Psoas muscle (tissue), 8 donors: ENCODE measurements around the gene CKAP5. TPM values are rescaled to one million over a fixed set of nuclear protein-coding genes. Genes with fewer than 3 reads are reported as not detected.

Source experiments
- ATAC-seq, 4 donors: fragments of 200-7000 bp; cut with Tn5 transposase; one replicate each; pipeline ENCODE4 v1.9.1; 2020; ENCODE audit warnings: moderate library complexity in 3 of 4, mild to moderate bottlenecking in 2 of 4
- DNase-seq, 2 donors: peaks; one replicate each; pipeline ENCODE4 v3.0.0-alpha.2; 2020
- H3K27ac ChIP-seq: fragments of 200-600 bp; one replicate; pipeline ENCODE4 v1.8.0; 2022
- H3K27me3 ChIP-seq, 3 donors: fragments of 200-600 bp in 1 of 3; one replicate each; pipeline versions ENCODE4 v1.6.1 to v1.8.0; 2013 to 2022; ENCODE audit warnings: low read length in 2 of 3, mild to moderate bottlenecking in 2 of 3, moderate library complexity in 1 of 3; ENCODE audit not compliant: insufficient read depth in 3 of 3
- H3K36me3 ChIP-seq, 2 donors: fragments of 200-600 bp in 1 of 2; one replicate each; pipeline versions ENCODE4 v1.6.1 to v1.8.0; 2013 to 2022; ENCODE audit warnings: low read depth in 1 of 2, mild to moderate bottlenecking in 1 of 2, moderate library complexity in 1 of 2; ENCODE audit not compliant: insufficient read depth in 1 of 2
- H3K4me1 ChIP-seq: fragments of 200-600 bp; one replicate; pipeline ENCODE4 v1.8.0; 2022
- H3K4me3 ChIP-seq: fragments of 200-600 bp; one replicate; pipeline ENCODE4 v1.8.0; 2022; ENCODE audit warnings: mild to moderate bottlenecking
- H3K9me3 ChIP-seq: fragments of 200-600 bp; one replicate; pipeline ENCODE4 v1.8.0; 2022
- WGBS, 3 donors: extraction: QIAGEN DNeasy Blood & Tissue Kit; methylation state at CpG; one replicate each; pipeline versions ENCODE4 v1.1.6 to v1.1.7; 2013; 5-methylcytosine and 5-hydroxymethylcytosine counted together
- intact Hi-C, 2 donors: fragments of 100-400 bp; cut with DNase I; formaldehyde crosslinking; loops; one replicate each; pipeline versions ENCODE4 v1.11.0 to v1.14.2; 2022
- polyA plus RNA-seq, 3 donors: library from polyadenylated mRNA; stranded (reverse); fragments of 200-250 nt; gene quantifications; one replicate each; pipeline ENCODE4 v1.2.3, GENCODE V29; 2013
- total RNA-seq, 4 donors: library from RNA; stranded (reverse); fragmentation: NEBNext Ultra II Directional in 2 of 4; extraction: Animal tissue kit (Norgen Biotek cat#: 25700) in 2 of 4; gene quantifications; one replicate each; pipeline versions ENCODE4 v1.2.1 to v1.2.4, GENCODE V29; 2021 to 2023
- TF ChIP-seq, protein P1 (sequence below): fragments of 200-600 bp; IDR thresholded peaks from one replicate; pipeline ENCODE4 v1.8.0; 2022; ENCODE audit warnings: antibody characterized with exemption
- donor health status: healthy with polysubstance abuse.
- donor health status: DM: no; HTN: no; CAD: no; lungs with moderate emphysema.
- donor health status: Bipolar disorder and iron deficiency.
- donor health status: healthy.
- donor health status: DM: yes; HTN: yes; CAD: no.
- donor health status: DM: no; HTN: no; CAD: no.
- donor health status: DM: no; HTN: no; CAD: no.
- donor health status: DM: yes; HTN: yes; CAD: no.

The CKAP5 gene
- total and polyA plus RNA-seq, 7 donors: 21.0 to 160 (median 86.4) TPM

- Histone ChIP-seq H3K27me3 (no peaks in the 10 kb centered on the region), H3K4me1 (no peaks in the 10 kb centered on the region), H3K27ac (no peak overlapping the region), H3K36me3 (no peaks in the 10 kb centered on the region), H3K9me3 (no peaks in the 10 kb centered on the region), H3K4me3 (no peak overlapping the region)
- no peak for DNase-seq
- TF ChIP-seq, protein P1, sequence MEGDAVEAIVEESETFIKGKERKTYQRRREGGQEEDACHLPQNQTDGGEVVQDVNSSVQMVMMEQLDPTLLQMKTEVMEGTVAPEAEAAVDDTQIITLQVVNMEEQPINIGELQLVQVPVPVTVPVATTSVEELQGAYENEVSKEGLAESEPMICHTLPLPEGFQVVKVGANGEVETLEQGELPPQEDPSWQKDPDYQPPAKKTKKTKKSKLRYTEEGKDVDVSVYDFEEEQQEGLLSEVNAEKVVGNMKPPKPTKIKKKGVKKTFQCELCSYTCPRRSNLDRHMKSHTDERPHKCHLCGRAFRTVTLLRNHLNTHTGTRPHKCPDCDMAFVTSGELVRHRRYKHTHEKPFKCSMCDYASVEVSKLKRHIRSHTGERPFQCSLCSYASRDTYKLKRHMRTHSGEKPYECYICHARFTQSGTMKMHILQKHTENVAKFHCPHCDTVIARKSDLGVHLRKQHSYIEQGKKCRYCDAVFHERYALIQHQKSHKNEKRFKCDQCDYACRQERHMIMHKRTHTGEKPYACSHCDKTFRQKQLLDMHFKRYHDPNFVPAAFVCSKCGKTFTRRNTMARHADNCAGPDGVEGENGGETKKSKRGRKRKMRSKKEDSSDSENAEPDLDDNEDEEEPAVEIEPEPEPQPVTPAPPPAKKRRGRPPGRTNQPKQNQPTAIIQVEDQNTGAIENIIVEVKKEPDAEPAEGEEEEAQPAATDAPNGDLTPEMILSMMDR: no peak
- intact Hi-C loops: no loop called here
- no peak for ATAC-seq
- 50 to 53% (median 52%) methylated on average over 8 of the region's 8 CpGs for WGBS, 3 donors
These were observed 122.0 kb downstream of the CKAP5 start for GRCh38 chr11:46724088-46724487.

DNA sequence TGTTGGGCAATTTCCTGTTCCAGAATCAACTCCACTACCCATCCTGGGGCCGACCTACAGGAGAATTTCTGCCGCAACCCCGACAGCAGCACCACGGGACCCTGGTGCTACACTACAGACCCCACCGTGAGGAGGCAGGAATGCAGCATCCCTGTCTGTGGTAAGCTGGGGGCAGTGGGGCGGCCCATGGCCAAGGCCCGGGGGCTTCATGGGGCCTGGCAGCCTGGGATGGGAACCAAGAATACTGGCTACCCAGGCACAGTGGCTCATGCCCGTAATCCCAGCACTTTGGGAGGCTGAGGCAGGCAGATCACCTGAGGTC lies 122.8 kb downstream of the CKAP5 start:
- Histone ChIP-seq H3K27ac (no peak overlapping the region), H3K4me1 (no peaks in the 10 kb centered on the region), H3K4me3 (no peak overlapping the region), H3K9me3 (no peaks in the 10 kb centered on the region), H3K27me3 (no peaks in the 10 kb centered on the region), H3K36me3 (no peaks in the 10 kb centered on the region)
- intact Hi-C loops: no loop called here
- TF ChIP-seq, protein P1: no peak
- 84 to 92% (median 86%) methylated on average over 8 of the region's 8 CpGs for WGBS, 3 donors
- ATAC-seq: no peak
- DNase-seq: no peak

DNA sequence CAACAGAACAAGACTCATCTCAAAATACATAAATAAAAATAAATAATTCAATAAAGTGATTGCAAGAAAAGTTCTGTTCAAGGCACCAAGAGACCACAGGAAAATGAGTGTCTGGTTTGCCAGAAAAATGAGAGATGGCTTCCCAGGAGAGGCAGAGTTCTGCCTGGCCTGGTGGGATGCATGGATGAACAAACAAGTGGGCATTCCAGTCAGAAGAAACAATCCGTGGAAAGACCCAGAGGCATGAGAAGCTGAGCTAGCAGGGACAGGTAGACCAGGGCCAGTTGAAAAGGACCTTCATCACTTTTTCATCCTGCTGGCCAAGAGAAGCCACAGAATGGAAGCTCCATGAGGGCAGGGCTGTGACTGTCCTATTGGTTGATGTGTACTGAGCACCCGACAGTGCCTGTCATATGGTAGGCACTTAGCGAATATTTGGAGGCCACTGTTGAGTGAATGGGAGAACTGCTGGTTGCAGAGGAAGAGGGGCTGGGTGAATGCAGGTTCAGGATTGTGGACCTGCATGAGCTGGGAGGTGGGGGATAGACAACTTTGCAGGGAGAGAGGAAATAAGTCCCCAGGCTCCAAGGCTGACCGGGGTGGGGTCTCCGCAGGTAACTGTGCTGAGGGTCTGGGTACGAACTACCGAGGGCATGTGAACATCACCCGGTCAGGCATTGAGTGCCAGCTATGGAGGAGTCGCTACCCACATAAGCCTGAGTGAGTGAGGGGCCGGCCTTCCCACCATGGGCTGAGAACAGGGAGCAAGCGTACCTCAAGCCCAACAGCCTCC lies 123.3 kb downstream of the CKAP5 start:
- no peaks in the 10 kb centered on the region for H3K9me3 ChIP-seq
- ATAC-seq (no peak), DNase-seq (no peak)
- no peak overlapping the region for H3K27ac ChIP-seq
- no peaks in the 10 kb centered on the region for H3K4me1 ChIP-seq
- TF ChIP-seq, protein P1: no peak
- no peak overlapping the region for H3K4me3 ChIP-seq
- no peaks in the 10 kb centered on the region for H3K36me3 ChIP-seq
- intact Hi-C loops: no loop called here
- no peaks in the 10 kb centered on the region for H3K27me3 ChIP-seq
- WGBS, 3 donors: 95 to 98% (median 95%) methylated on average over 11 of the region's 11 CpGs

- WGBS, 3 donors: 81 to 85% (median 82%) methylated on average over 6 of the region's 6 CpGs
- H3K27me3 ChIP-seq: no peaks in the 10 kb centered on the region
- no peak overlapping the region for H3K27ac ChIP-seq
- intact Hi-C loops: no loop called here
- ATAC-seq (no peak), DNase-seq (no peak)
- no peaks in the 10 kb centered on the region for H3K9me3 ChIP-seq
- no peaks in the 10 kb centered on the region for H3K36me3 ChIP-seq
- no peaks in the 10 kb centered on the region for H3K4me1 ChIP-seq
- TF ChIP-seq, protein P1: no peak
- H3K4me3 ChIP-seq: no peak overlapping the region
These were observed 124.8 kb downstream of the CKAP5 start for GRCh38 chr11:46721286-46721685.
